Fibroblast of the aortic adventitia (primary cell): Measurements from ENCODE around the gene SEMA6A. TPM values are rescaled to one million over a fixed set of nuclear protein-coding genes. Genes with fewer than 3 reads are reported as not detected.
A peak's percentile ranks its signal among the peaks of the same experiment; 100 is the strongest.

Experiments used
- DNase-seq: peaks from one replicate; pipeline ENCODE4 v3.0.0-alpha.2; 2010; ENCODE audit warnings: low read depth
- H3K4me3 ChIP-seq: 2 replicates; pipeline ENCODE4 v1.5.1; 2011; ENCODE audit warnings: low read depth, mild to moderate bottlenecking, control low read depth, low read length, moderate library complexity
- total RNA-seq: library from RNA; depleted of rRNA; stranded (reverse); fragments of >200 nt; gene quantifications from 2 replicates; pipeline ENCODE4 v1.2.3, GENCODE V29; 2012; ENCODE audit warnings: low replicate concordance
- TF ChIP-seq, protein P1 (sequence below): IDR thresholded peaks from 2 replicates; pipeline ENCODE4 v1.5.1; 2011; ENCODE audit warnings: mild to moderate bottlenecking, low read length, control low read depth, inconsistent platforms; ENCODE audit not compliant: insufficient read depth

The SEMA6A gene
- total RNA-seq, 1 donor, result 0.36 TPM

DNA sequence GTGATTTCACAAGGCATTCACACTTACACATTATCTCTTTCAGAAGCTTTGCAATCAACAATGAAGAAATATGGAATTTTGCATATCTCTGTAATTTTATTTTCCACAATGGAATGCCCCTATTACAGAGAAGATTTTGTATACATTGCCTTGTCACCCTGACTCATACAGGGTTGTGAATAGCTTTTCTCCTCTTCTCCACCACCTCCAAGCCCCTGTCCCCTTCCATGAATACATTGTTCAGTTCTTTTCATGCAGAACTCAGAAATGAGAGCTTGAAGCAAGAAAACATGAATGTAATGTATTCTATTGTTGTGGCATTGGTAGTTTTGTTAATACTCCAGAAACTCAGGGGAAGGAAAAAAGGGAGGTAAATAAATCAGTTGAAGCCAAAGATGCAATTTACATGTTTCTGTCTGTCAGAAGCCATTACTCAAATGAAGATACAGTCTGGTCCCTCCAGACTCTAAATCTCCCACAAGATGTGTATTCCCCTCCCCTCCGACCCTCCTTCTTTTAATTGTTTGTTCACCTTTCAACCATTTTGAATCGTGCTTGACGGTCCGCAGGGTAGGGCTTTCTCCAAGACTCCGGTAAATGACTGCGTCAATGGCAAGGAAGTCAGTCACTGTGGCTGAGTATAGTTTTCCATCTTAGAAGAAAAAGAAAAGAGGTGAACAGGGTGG, 86.1 kb downstream of the SEMA6A start:
- DNase-seq, result no peak
- no peak overlapping the region for H3K4me3 ChIP-seq
- TF ChIP-seq, protein P1, sequence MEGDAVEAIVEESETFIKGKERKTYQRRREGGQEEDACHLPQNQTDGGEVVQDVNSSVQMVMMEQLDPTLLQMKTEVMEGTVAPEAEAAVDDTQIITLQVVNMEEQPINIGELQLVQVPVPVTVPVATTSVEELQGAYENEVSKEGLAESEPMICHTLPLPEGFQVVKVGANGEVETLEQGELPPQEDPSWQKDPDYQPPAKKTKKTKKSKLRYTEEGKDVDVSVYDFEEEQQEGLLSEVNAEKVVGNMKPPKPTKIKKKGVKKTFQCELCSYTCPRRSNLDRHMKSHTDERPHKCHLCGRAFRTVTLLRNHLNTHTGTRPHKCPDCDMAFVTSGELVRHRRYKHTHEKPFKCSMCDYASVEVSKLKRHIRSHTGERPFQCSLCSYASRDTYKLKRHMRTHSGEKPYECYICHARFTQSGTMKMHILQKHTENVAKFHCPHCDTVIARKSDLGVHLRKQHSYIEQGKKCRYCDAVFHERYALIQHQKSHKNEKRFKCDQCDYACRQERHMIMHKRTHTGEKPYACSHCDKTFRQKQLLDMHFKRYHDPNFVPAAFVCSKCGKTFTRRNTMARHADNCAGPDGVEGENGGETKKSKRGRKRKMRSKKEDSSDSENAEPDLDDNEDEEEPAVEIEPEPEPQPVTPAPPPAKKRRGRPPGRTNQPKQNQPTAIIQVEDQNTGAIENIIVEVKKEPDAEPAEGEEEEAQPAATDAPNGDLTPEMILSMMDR, result no peak

GRCh38 chr5:116487045-116487444, 87.6 kb downstream of the SEMA6A start:
- DNase-seq, result no peak
- H3K4me3 ChIP-seq, result no peak overlapping the region
- TF ChIP-seq, protein P1, result no peak

- no peak for DNase-seq
- TF ChIP-seq, protein P1, result no peak
- no peak overlapping the region for H3K4me3 ChIP-seq
Measured at GRCh38 chr5:116486588-116486987, 88.0 kb downstream of the SEMA6A start.

- no peak overlapping the region for H3K4me3 ChIP-seq
- TF ChIP-seq, protein P1, result no peak
- DNase-seq, result no peak
Measured at GRCh38 chr5:116484645-116485044, 90.0 kb downstream of the SEMA6A start.

GRCh38 chr5:116482394-116482793, 92.2 kb downstream of the SEMA6A start:
- no peak overlapping the region for H3K4me3 ChIP-seq
- peak; percentile 46 for DNase-seq
- TF ChIP-seq, protein P1, result no peak

- H3K4me3 ChIP-seq, result no peak overlapping the region
- TF ChIP-seq, protein P1, result no peak
- no peak for DNase-seq
Measured at GRCh38 chr5:116480894-116481510, 93.6 kb downstream of the SEMA6A start.
